GM21390 (cell line): Measurements from ENCODE around the gene GMPR.

Experiments used
- ATAC-seq: cut with Tn5 transposase; IDR thresholded peaks from one replicate; pipeline ENCODE4 v1.9.1; 2021; ENCODE audit not compliant: unreplicated experiment

The GMPR gene

DNA sequence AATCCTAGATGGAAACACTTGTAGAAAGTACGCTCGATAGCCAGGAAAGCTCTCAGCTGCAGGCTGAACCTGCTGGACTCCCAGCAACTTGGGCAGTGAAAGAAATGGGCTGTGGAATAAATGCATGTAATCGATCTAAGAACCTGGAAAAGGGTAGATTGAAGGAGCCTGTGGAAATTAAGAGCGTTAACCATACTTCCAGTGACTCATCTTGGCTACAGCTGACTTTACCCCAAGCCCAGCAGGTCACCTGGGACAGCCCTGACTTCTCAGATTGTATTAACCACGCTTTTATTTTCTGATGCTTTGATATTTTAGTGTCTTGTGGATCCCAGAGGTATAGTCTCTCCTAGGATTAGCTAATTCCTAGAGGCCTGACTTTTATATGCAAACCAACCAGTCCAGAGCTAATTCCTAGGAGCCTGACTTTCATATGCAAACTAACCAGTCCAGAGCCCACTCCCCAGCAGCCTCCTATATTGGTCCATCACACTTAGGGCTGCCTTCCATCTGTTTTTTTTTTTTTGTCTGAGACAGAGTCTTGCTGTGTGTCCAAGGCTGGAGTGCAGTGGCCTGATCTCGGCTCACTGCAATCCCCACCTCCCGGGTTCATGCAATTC lies 86.3 kb downstream of the GMPR start:
- ATAC-seq, result no peak

DNA sequence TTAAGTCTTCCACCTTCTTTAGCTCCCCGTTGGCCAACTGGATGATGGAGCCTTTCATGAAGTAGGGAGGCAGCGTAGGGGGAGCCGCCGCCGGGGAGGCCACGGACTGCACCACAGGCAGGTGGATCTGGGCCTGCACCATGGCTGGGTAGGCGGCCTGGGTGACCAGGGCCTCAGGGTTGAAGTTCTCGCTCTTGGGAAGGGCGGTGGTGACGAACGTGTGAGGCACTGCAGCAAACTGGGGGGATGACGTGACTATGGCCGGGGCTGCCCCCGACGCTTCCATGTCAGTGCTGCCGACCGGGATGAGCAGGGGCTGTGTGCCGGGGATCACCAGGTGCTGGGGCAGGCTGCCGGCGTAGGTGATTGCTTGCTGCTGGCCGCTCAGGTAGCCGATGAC lies 88.1 kb downstream of the GMPR start:
- ATAC-seq, result no peak

DNA sequence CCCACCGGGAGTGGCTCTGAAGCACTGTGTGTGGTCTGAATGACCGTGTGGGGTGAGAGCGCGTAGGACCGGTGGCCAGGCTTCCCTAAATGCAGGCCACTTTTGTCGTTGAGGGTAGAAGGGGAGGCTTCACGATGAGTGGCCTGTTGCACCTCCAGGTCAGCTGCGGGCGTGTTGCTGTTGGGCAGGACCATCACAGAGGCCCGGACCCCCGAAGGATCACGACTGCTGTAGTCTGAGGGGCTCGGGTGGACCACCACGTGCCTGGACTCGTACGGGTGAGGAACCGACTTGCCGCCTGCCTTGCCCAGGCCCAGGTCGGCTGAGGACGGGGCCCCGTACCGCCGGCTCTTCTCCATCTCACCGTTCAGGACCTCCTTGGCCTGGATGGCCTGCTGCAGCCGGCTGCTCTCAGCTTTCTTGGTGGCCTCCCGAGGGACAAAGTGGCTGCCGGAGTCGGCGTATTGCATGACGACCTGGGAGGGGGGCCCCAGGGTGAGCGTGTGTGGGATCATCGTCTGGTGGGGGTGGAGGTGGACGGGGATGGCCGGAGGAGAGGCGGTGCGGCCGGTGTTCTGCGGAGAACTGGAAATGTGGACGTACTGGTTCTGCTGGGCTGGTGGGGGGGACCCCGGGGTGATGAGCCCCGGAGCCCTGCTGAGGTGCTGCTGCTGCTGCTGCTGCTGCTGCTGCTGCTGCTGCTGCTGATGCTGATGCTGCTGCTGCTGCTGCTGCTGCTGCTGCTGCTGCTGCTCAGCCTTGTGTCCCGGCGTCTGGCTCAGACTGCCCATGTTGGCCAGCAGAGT lies 88.8 kb downstream of the GMPR start:
- no peak for ATAC-seq

DNA sequence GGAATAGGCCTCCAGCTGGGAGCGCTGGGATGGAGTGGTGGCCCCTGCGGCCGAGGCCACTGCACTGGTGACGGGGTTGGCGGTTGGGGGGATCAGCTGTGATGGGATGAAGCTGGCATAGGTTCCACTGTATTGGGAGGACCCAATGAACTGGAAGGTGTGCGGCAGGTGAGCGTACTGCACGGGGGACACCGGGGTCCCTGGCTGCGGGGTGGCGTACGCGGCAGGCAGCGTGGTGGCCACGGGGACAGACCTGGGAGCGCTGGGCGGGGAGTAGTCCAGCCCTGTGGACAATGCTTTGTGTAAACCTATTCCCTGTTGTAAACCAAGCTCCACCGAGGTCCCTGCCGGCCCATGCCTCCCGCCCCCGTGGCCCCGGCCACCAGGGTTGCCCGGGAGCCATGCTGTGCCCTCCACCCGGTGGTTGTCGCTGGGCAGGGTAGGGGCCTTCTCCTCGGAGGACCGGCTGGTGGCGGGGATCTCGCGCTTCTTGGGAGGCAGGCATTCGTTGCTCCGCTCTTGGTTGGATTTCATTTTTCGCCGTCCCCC lies 89.5 kb downstream of the GMPR start:
- no peak for ATAC-seq

DNA sequence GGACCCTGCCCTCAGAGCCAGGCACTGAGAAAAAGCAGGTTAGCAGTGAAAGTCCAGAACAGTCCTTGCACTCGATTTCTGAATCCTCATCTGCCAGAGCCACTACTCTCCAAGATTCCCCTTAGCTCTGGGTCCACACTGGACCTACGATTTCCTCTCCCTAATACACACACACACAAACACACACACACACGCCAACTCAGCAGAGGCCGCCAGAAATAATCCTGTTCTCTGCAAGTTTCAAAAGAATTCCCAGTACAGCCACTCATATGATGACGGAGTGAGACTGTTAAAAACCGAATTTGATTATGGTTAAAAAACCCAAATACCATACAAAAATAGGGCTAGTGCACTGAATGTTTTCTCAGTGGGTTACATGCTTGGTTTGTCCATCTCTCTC lies 90.8 kb downstream of the GMPR start:
- ATAC-seq, result no peak

DNA sequence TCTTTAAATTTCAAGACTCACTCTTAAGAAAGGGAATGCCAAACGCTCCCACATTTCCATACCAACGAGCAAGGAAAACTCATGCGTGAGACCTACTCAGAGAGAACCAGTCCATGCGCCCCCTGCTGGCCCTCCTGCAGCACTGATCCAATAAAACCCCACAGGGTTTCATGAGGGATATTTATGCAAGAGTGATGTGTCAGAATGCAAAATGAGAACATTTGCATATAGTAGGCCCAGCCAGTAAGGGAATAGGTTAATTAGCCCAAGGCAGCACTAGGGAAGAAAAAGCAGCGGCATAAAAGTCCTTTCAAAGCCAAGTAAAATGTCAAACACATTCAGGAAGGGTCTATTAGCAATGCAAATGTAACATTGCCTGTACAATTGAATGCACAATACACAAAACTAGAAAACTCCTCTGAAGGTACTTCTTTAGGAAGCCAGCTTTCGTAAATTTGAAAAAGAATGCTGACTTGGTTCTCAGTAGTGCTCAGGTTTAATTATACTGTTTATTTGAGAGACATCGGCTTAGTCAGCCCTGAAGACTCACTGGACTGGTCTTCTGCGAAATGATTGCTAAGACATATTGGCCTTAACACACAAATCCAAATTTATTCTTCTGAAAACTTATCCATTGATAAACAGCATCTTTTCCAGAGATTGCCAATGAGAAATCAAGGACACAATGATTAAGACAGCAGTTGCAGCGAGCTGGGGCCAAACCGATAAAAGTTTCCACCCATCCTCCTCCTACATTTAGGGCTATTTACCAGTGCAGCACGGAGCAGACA lies 93.2 kb downstream of the GMPR start:
- ATAC-seq, result peak; percentile 52

DNA sequence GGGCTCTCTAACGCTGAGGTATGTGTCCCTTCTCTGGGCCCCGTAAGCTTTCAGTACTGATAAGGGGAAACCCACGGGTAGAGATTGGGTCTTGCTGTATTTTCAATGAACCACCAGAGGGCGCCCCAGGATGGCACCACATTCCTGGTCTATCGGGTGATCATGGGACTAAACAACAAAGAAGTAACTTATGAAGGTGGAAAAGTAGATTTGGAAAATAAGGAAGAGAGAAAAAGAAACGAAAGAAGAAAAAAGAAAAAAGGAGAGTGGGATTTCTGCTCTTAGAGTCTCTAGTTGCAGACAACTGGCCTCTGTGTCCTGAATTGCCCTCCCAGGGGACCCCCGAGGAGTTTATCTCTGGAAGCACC lies 93.8 kb downstream of the GMPR start:
- peak; percentile 80 for ATAC-seq

DNA sequence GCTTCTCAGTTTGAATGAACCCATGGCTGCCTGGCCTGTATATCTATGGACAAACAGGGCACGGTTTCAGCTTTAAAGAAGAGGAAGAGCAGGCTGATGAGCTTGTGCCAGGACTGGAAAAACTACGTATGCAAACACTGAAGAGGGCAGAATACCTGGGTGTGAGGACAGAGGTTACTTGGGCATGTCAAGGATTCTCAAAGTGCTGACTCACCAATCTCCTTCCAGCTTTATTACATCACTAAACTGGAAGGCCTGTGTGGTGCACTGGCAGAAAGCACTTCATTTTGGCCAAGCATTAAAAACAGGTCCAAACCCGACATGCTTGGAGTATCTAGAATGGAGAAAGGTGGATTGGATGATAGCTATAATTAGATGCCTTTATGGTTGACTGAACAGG lies 95.2 kb downstream of the GMPR start:
- ATAC-seq, result no peak

DNA sequence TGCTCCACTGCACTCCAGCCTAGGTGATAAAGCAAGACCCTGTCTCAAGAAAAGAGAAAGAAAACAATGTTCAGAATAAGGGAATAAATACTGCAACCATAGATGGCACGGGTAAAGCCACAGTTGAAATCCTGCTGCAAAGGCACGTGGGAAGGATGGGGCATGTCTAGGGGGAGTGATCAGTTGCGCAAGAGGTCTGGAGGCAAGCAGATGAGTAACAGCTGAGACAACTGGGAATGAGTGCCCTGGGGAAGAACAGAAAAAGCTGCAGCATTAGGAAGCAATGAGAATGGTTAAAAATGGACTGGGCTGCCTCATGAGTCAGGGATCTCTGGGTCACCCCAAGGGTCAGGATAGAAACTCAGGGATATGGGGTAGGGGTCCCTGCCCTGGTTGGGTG lies 96.3 kb downstream of the GMPR start:
- ATAC-seq, result no peak

DNA sequence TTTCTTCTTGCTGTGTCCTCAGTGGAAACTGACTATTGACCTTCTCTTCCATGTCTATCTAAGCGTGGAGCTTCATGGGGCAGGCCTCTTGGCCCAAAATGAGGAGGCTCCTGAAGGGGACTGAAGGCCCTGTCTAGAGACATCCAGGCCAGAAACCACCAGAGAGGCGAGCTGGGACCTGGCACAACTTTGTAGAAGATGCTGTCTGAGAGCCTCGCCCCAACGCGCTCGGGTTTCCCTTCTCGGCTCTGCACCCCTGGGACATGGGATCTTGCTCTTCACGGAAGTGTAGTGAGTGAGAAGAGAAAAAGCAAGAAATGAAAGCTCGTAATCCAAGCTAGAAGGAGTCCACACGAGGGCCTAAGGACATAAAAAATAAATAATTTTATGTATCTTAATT lies 96.8 kb downstream of the GMPR start:
- ATAC-seq, result no peak

DNA sequence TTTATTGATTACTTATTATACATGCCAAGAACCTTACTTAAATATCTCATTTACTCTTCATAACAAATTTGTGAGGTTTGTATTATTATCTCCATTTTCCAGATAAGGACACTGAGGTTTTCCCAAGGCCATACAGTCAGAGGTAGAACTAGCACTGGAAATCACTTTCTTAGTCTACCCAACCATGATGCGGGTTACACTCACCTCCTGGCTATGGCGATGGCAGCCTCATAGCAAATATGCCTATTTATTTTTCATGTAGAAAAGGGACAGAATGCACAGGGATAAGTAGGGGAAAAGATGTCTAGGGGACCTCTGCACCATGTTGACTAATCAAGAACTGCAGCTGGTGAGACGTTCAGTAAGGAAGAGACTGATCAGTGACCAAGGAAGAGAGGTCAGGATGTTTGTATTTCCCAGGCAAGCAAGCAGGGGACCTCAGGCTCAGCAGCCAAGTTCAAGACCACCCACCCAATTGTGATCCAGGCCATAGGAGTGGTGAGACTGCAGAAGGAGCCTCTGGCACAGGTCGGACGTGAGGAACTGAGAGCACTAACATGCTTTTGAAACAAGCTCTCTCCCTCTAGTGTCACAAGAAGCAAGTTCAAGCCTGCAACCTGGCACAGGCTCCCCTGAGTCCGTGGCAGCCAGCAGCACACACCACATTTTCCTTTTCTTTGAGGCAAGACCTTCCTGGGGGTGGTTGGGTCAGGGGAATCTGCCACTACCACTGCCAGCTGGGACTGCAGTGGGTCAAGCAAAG lies 97.8 kb downstream of the GMPR start:
- no peak for ATAC-seq

DNA sequence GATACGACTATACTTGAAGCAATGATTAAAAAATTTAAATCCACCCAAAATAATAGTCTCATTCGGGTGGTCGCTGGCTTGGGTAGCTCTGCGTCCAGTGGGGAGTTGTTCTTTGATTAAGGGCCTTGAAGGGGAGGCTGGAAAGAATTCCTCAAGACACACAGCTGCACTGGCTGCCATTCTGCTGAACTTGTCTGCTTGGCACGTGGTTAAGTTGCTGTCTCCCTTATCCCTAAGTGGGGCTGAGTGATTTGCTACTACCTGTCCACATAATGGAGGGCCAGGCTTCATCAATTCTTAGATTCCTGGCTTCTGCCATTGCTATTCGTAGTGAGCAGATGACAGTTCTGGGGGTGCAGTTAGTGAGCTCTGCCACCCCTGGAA lies 98.5 kb downstream of the GMPR start:
- ATAC-seq, result no peak

DNA sequence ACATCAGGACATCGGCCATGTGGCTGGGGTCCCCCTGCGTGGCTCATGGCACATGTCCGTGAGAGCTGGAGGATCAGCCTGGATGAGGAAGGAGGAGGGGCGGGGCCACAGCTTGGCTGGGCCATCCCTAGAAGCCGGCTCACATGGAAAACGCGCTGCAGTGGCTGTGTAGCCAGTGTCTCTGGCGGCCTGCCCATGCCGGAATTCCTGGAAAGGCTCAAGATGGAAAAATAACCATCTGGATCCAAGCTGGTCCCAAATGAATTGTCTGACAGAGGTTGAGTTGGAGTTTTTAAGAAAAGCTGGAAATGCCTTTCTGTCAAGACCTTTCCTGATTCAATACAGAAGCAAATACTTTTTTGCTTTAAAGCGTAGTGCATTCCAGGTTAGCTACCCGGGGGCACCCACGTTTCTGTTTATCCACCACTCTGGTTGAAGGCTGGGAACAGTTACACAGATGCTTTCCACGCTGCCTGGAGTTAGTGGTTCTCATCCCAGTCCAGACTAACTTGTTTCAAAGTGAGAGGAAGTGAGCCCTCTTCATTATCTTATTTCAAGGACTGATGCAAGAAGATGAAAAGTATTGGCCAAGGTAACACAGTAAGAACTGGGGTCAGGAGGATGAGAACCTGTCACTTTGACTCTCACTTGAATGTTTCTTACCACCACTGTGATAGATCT lies 99.0 kb downstream of the GMPR start:
- no peak for ATAC-seq

DNA sequence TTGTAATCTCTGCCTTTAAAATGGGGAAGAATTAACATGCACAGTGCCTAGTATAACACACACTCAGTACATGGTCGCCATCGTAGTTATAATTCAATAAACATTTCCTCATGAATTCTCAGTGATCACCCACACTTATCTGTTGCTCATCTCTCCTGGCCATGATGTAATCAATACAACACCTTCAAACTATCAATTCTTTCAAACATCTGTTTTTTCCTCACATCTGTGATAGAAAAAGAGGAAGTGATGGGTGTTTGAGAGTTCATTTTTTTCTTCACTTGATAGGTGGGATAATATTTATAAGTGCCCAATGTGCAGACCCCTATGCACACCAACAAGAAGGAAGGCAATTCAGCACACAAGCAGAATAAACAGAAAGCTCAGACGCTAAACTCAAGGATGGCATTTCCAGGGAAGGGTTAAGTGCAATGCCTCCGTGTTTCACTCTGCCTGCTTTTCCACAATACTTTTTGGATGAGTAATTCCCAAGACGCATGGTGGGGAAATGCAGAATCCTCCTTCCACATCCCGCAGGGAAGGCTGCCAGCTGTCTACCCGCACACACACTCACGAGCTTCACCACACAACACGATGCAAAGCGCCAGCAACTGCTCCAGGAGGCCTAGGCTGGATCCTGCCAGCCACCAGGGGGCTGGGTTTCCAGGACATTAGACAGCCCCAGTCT lies 100.3 kb downstream of the GMPR start:
- ATAC-seq, result no peak

DNA sequence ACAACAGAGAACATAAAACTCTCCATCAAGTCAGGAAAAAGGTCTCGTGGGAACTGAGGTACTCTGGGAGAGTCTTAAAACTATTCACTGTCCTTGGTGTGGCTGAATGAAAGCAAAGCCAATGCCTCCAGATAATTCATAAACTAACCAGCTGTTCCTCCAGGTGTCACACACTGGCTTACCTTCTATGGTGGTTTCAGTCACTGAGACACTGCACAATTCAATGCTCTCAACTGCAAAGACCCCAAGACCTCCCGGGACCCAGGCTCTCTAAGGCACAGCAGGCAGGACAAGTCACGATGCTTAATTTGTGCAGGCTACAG lies 100.8 kb downstream of the GMPR start:
- ATAC-seq, result no peak

DNA sequence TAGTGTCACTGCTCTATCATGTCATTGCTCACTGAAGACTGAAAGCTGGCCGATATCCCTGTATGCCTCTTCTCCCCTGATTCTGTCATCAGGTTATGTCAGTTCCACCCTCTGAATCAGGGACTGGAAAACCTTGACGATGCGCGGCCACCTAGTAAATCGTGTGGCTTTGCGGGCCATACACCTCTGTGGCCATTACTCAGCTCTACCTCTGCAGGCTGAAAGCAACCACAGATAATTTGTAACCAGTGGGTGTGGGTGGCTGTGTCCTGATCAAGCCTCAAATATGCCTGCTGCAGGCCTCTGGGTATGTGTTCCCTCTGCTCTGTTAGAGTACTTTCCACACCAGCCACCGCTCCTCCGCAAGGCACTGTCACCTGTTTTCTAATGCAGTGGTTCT lies 105.2 kb downstream of the GMPR start:
- no peak for ATAC-seq

DNA sequence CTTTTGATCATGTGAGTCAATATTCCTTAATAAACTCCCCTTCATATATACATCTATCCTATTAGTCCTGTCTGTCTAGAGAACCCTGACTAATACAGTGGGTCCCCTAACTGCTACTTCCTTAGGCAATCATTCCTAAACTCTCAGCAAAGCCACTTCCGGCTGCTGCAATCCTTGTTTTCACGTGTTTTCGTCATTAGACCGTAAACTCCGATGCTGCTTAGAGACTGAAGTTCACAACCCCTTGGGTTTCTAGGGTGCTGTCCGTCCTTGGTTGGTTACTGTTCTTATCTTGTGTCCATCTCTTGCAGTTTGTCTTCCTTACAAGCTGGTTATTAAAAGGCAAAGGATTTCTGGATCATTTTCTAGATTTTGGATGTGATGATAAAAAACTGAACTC lies 106.4 kb downstream of the GMPR start:
- no peak for ATAC-seq
